Cardiac fibroblast (primary cell): ENCODE measurements around the gene FGF21.
"Not testable (repeated sequence)": the region's sequence is repeated elsewhere in the genome, so short reads cannot be mapped to it uniquely, and the experiment has no call there.

Experiments used
- DNase-seq, 2 donors: peaks; one replicate each; pipeline versions ENCODE4 v3.0.0 to v3.0.0-alpha.2; 2010; ENCODE audit warnings: low read depth in 2 of 2
- H3K4me3 ChIP-seq, 2 donors: replicated peaks in 1 of 2; 1 replicate in 1 of 2; 2 replicates in 1 of 2; pipeline ENCODE4 v1.5.1; 2011; ENCODE audit warnings: low read depth in 2 of 2, low read length in 2 of 2, mild to moderate bottlenecking in 2 of 2, moderate library complexity in 1 of 2
- CTCF ChIP-seq: IDR thresholded peaks from one replicate; pipeline ENCODE4 v1.5.1; 2011; ENCODE audit warnings: low read depth, mild to moderate bottlenecking, low read length, inconsistent platforms

FGF21 gene

DNA sequence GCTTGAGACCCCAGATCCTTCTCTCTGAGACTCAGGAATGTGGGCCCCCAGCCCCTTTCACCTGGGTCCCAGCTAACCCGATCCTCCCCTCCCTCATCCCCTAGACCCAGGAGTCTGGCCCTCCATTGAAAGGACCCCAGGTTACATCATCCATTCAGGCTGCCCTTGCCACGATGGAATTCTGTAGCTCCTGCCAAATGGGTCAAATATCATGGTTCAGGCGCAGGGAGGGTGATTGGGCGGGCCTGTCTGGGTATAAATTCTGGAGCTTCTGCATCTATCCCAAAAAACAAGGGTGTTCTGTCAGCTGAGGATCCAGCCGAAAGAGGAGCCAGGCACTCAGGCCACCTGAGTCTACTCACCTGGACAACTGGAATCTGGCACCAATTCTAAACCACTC, 463 bp downstream of the FGF21 start:
- TF ChIP-seq CTCF, result no peak
- DNase-seq, result no peak
- H3K4me3 ChIP-seq, result no peak overlapping the region

DNA sequence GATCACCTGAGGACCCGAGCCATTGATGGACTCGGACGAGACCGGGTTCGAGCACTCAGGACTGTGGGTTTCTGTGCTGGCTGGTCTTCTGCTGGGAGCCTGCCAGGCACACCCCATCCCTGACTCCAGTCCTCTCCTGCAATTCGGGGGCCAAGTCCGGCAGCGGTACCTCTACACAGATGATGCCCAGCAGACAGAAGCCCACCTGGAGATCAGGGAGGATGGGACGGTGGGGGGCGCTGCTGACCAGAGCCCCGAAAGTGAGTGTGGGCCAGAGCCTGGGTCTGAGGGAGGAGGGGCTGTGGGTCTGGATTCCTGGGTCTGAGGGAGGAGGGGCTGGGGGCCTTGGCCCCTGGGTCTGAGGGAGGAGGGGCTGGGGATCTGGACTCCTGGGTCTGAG, 888 bp downstream of the FGF21 start:
- no peak for DNase-seq
- H3K4me3 ChIP-seq, result no peak overlapping the region
- no peak for TF ChIP-seq CTCF

DNA sequence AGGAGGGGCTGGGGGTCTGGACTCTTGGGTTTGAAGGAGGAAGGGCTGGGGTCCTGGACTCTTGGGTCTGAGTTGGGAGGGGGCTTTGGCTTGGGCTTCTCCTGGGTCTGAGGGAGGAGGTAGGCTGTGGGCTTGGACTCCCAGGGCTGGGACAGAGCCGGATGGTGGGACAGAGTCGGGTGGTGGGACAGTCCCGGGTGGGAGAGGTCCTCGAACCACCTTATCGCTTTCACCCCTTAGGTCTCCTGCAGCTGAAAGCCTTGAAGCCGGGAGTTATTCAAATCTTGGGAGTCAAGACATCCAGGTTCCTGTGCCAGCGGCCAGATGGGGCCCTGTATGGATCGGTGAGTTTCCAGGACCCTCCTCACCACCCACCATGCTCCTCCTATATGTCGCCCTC, 1.4 kb downstream of the FGF21 start:
- no peak overlapping the region for H3K4me3 ChIP-seq
- no peak for TF ChIP-seq CTCF
- no peak for DNase-seq

- H3K4me3 ChIP-seq, result no peak overlapping the region
- TF ChIP-seq CTCF, result no peak
- DNase-seq, result no peak
Observed at GRCh38 chr19:48757089-48757675, 1.9 kb downstream of the FGF21 start.

GRCh38 chr19:48757741-48758144, 2.4 kb downstream of the FGF21 start:
- no peak for DNase-seq
- no peak overlapping the region for H3K4me3 ChIP-seq
- TF ChIP-seq CTCF, result no peak

GRCh38 chr19:48760504-48761205, 5.3 kb downstream of the FGF21 start:
- no peak for DNase-seq
- TF ChIP-seq CTCF, result no peak

GRCh38 chr19:48765816-48766215, 10.5 kb downstream of the FGF21 start:
- not testable (repeated sequence) for DNase-seq, H3K4me3 ChIP-seq

More at GRCh38 chr19:48760504-48761205, 5.3 kb downstream of the FGF21 start:
- no peak overlapping the region for H3K4me3 ChIP-seq

DNA sequence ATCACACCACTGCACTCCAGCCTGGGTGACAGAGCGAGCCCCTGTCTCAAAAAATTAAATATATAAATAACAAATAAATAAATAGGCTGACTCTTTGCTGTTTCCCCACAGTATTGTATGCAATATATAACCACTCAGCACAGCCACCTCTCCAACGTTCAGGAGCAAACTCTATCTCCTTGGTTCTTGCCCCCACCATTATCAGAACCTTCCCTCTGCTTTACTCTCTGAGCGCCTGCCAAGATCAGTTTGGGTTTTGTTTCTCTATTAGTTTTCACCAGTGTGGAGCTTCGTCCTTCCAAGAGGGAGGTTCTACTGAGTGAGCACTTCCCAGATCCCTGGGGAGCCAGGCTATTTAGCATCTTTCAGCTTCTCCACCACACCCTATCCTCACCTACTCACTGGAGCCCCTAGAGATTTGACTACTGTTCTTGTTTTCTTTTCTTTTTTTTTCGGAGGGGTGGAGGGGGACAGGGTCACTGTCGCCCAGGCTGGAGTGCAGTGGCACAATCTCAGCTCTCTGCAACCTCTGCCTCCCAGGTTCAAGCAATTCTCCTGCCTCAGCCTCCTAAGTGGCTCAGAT, 12.9 kb downstream of the FGF21 start:
- H3K4me3 ChIP-seq, DNase-seq: not testable (repeated sequence)
